ENCODE measurements around the gene BOC. TPM values are rescaled to one million over a fixed set of nuclear protein-coding genes. Genes with fewer than 3 reads are reported as not detected.

Gene BOC
- total and polyA plus RNA-seq, 2 of the 8 experiments (the other 6 are each of a cell fraction or from before 2014, with no cell fraction given) = 6.9 to 9.3 TPM

DNA sequence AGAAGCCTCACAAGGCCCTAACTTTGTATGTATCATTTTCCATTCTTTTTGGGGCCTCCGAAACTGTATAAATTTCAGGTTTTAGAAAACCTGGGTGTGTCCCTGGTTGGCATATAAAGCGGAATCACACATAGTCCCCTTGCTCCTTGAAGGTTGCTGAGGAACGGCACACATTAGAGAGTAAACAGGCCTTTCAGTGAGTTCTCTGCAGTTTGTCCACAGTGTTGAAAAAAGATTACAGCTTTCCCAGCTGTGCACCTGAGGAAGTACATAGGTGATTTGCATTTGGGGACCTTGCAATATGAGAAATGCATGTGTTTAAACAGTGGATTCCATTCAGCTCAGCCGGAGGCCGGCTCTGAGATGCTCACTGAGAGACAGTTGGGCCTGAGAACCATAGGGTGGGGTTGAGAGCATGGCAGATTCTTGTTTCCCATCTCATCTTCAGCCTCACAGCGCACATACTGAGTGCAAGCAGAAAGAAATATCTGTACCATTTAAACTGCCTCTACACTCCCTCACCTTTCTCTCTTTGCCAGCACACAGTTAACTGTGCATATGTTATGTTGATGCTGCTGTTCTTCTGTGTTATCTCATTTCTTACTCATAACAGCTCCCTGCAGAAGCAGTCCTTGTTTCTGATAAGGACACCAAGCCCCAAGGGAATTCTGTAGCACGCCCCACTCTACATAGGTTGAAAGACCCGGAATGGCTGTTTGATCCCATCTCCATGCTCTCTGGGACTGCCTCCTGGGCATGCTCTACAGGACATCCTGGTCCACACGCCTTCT, 60.4 kb downstream of the BOC start:
- Histone ChIP-seq H4K8ac (ENCODE audit: extremely low read depth, insufficient read depth, low read length) (no peak overlapping the region), H3K79me1 (ENCODE audit: low read depth, low read length) (no peaks in the 10 kb centered on the region), H3K9me3 (ENCODE audit: insufficient read depth in 2 of 2, low read depth in 1 of 2, low read length in 1 of 2) (no peaks in the 10 kb centered on the region), H3K56ac (replicated peaks; ENCODE audit: insufficient read length, low read depth, low read length) (no peak overlapping the region), H3K4me3 (ENCODE audit: extremely low read depth in 1 of 4, insufficient read depth in 2 of 4, low read depth in 3 of 4, low read length in 4 of 4) (no peak overlapping the region), H3K79me2 (ENCODE audit: control insufficient read depth in 1 of 2, insufficient read depth in 2 of 2, low read length in 2 of 2) (no peaks in the 10 kb centered on the region), H2AK5ac (ENCODE audit: low read depth, low read length) (no peak overlapping the region), H3K4me2 (ENCODE audit: insufficient read depth in 1 of 2, low read depth in 2 of 2, low read length in 2 of 2) (no peak overlapping the region), H3K23me2 (ENCODE audit: low read depth, low read length) (no peaks in the 10 kb centered on the region), H4K5ac (ENCODE audit: insufficient read length, low read depth, low read length) (no peak overlapping the region), H3K14ac (ENCODE audit: insufficient read length) (no peak overlapping the region), H3K36me3 (ENCODE audit: control insufficient read depth in 2 of 4, insufficient read depth in 4 of 4, low read length in 3 of 4) (no peaks in the 10 kb centered on the region; a peak in 2 of 8 replicates), H3K4me1 (replicated peaks in 1 of 4; ENCODE audit: control insufficient read depth in 3 of 4, insufficient read depth in 4 of 4, low read length in 3 of 4) (peaks cover 0 to 11% (median 5%) of the 10 kb centered on the region in 4 experiments; a peak in 4 of 7 replicates), H2BK20ac (ENCODE audit: low read length) (no peak overlapping the region), H3K4ac (replicated peaks; ENCODE audit: insufficient read length, low read depth, low read length) (no peak overlapping the region), H2BK5ac (ENCODE audit: low read depth, low read length) (no peak overlapping the region), H2BK15ac (ENCODE audit: low read length) (no peak overlapping the region), H4K91ac (replicated peaks; ENCODE audit: insufficient read length, low read length) (no peak overlapping the region), H2BK12ac (ENCODE audit: low read depth, low read length) (no peak overlapping the region), H3K27ac (ENCODE audit: low read depth, low read length) (no peak overlapping the region), H3K23ac (ENCODE audit: insufficient read length) (no peak overlapping the region), H2AFZ (ENCODE audit: low read length) (no peak overlapping the region), H2BK120ac (replicated peaks; ENCODE audit: low read depth, low read length) (no peak overlapping the region), H3K9ac (replicated peaks in 1 of 4; ENCODE audit: extremely low read depth in 1 of 4, low read depth in 3 of 4, low read length in 3 of 4) (no peak overlapping the region), H4K20me1 (replicated peaks in 1 of 2; ENCODE audit: control insufficient read depth in 1 of 2, insufficient read depth in 2 of 2, low read length in 2 of 2) (no peaks in the 10 kb centered on the region), H3K27me3 (replicated peaks in 1 of 4; ENCODE audit: control insufficient read depth in 3 of 4, extremely low read depth in 1 of 4, insufficient read depth in 3 of 4, low read length in 3 of 4) (0 out of 7 replicates have a peak, but pooled peaks cover 0 to 1% (median 0%) of the 10 kb centered on the region in 4 experiments), H3K18ac (ENCODE audit: extremely low read depth, low read length) (no peak overlapping the region)
- ChIA-PET CTCF (ENCODE audit: partially characterized antibody) (interaction anchor here (0.9 to 5.3 kb wide), 7 partner anchors 7 to 237 kb away, joined by 3 to 37 read pairs (median 3); no protein-coding TSS in a partner anchor), POLR2A (ENCODE audit: partially characterized antibody) (no interaction called here)
- 92% methylated on average over 9 of the region's 9 CpGs; no CpG with 5 or more reads in 1 of the 2 experiments for WGBS, 2 experiments (ENCODE audit: extremely low coverage in 1 of 2, insufficient coverage in 1 of 2, insufficient read length in 1 of 2, insufficient replicate concordance in 2 of 2, low coverage in 1 of 2, low lambda C conversion rate in 2 of 2, missing lambda C conversion rate in 1 of 2)
- no peak for DNase-seq (ENCODE audit: low read depth in 1 of 2, low spot score in 2 of 2)
- FAIRE-seq = no peak
- TF ChIP-seq, protein P1, sequence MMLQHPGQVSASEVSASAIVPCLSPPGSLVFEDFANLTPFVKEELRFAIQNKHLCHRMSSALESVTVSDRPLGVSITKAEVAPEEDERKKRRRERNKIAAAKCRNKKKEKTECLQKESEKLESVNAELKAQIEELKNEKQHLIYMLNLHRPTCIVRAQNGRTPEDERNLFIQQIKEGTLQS (IDR thresholded peaks at IDR 0.05; ENCODE audit: insufficient read depth, low read depth, low read length) = no peak
- no peak for TF ChIP-seq CHD2 (IDR thresholded peaks at IDR 0.05; ENCODE audit: low read length)
- TF ChIP-seq, protein P2, sequence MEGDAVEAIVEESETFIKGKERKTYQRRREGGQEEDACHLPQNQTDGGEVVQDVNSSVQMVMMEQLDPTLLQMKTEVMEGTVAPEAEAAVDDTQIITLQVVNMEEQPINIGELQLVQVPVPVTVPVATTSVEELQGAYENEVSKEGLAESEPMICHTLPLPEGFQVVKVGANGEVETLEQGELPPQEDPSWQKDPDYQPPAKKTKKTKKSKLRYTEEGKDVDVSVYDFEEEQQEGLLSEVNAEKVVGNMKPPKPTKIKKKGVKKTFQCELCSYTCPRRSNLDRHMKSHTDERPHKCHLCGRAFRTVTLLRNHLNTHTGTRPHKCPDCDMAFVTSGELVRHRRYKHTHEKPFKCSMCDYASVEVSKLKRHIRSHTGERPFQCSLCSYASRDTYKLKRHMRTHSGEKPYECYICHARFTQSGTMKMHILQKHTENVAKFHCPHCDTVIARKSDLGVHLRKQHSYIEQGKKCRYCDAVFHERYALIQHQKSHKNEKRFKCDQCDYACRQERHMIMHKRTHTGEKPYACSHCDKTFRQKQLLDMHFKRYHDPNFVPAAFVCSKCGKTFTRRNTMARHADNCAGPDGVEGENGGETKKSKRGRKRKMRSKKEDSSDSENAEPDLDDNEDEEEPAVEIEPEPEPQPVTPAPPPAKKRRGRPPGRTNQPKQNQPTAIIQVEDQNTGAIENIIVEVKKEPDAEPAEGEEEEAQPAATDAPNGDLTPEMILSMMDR (IDR thresholded peaks at IDR 0.05; ENCODE audit: control extremely low read depth in 1 of 3, insufficient read depth in 1 of 3, low read depth in 1 of 3, low read length in 3 of 3) = no peak
- TF ChIP-seq JUND (IDR thresholded peaks at IDR 0.05; ENCODE audit: low read length) = no peak
- TF ChIP-seq, protein P3, sequence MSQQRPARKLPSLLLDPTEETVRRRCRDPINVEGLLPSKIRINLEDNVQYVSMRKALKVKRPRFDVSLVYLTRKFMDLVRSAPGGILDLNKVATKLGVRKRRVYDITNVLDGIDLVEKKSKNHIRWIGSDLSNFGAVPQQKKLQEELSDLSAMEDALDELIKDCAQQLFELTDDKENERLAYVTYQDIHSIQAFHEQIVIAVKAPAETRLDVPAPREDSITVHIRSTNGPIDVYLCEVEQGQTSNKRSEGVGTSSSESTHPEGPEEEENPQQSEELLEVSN (IDR thresholded peaks at IDR 0.05) = no peak
- no peak for TF ChIP-seq POU5F1 (IDR thresholded peaks at IDR 0.05; ENCODE audit: low read depth, low read length)
- TF ChIP-seq, protein P4, sequence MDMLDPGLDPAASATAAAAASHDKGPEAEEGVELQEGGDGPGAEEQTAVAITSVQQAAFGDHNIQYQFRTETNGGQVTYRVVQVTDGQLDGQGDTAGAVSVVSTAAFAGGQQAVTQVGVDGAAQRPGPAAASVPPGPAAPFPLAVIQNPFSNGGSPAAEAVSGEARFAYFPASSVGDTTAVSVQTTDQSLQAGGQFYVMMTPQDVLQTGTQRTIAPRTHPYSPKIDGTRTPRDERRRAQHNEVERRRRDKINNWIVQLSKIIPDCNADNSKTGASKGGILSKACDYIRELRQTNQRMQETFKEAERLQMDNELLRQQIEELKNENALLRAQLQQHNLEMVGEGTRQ (IDR thresholded peaks at IDR 0.05; ENCODE audit: low read length) = no peak
